Hepatocyte (in vitro differentiated cells): Measurements from ENCODE around the gene GALNT7. TPM values are rescaled to one million over a fixed set of nuclear protein-coding genes. Genes with fewer than 3 reads are reported as not detected.

ENCODE experiments used
- DNase-seq: peaks from one replicate; pipeline ENCODE4 v3.0.0-alpha.2; 2016; ENCODE audit warnings: low spot score
- H2AFZ ChIP-seq: fragments of 200-600 bp; sonication (generic); 2 replicates; pipeline ENCODE4 v1.6.0; 2016; ENCODE audit warnings: antibody characterized with exemption, mild to moderate bottlenecking
- H3K27ac ChIP-seq: fragments of 200-600 bp; sonication (generic); 2 replicates; pipeline ENCODE4 v1.5.1; 2016; ENCODE audit warnings: mild to moderate bottlenecking
- H3K27me3 ChIP-seq: fragments of 200-600 bp; sonication (generic); 2 replicates; pipeline ENCODE4 v1.6.1; 2016
- H3K36me3 ChIP-seq: fragments of 200-600 bp; sonication (generic); replicated peaks from 2 replicates; pipeline ENCODE4 v1.5.1; 2016; ENCODE audit warnings: low read depth; ENCODE audit not compliant: insufficient read depth
- H3K4me1 ChIP-seq: fragments of 200-600 bp; sonication (generic); 2 replicates; pipeline ENCODE4 v1.5.1; 2016; ENCODE audit warnings: mild to moderate bottlenecking, moderate library complexity; ENCODE audit not compliant: insufficient read depth
- H3K4me2 ChIP-seq: fragments of 200-600 bp; sonication (generic); 2 replicates; pipeline ENCODE4 v1.6.0; 2016
- H3K4me3 ChIP-seq: fragments of 200-600 bp; sonication (generic); 2 replicates; pipeline ENCODE4 v1.5.1; 2016; ENCODE audit warnings: mild to moderate bottlenecking
- H3K79me2 ChIP-seq: fragments of 200-600 bp; sonication (generic); 2 replicates; pipeline ENCODE4 v1.6.0; 2017; ENCODE audit warnings: mild to moderate bottlenecking
- H3K9me2 ChIP-seq: fragments of 200-600 bp; sonication (generic); replicated peaks from 2 replicates; pipeline ENCODE4 v1.6.0; 2017; ENCODE audit warnings: mild to moderate bottlenecking; ENCODE audit not compliant: insufficient read depth
- H3K9me3 ChIP-seq: fragments of 200-600 bp; sonication (generic); 2 replicates; pipeline ENCODE4 v1.5.1; 2016; ENCODE audit warnings: low read depth, mild to moderate bottlenecking
- H4K20me1 ChIP-seq: fragments of 200-600 bp; sonication (generic); 2 replicates; pipeline ENCODE4 v1.6.0; 2016; ENCODE audit warnings: mild to moderate bottlenecking; ENCODE audit not compliant: insufficient read depth, poor library complexity, severe bottlenecking
- EZH2 ChIP-seq: fragments of 200-600 bp; sonication (generic); IDR thresholded peaks from 2 replicates; pipeline ENCODE4 v1.6.1; 2016; ENCODE audit warnings: antibody characterized with exemption, mild to moderate bottlenecking, borderline replicate concordance
- EZH2phosphoT487 ChIP-seq: fragments of 200-600 bp; sonication (generic); IDR thresholded peaks from one replicate; pipeline ENCODE4 v1.6.1; 2018; ENCODE audit warnings: antibody characterized with exemption, mild to moderate bottlenecking, low read depth, moderate library complexity; ENCODE audit not compliant: unreplicated experiment, severe bottlenecking
- WGBS: methylation state at CpG from one replicate; pipeline ENCODE4 v1.1.6; 2016; ENCODE audit warnings: low lambda C conversion rate; ENCODE audit errors: missing lambda C conversion rate; 5-methylcytosine and 5-hydroxymethylcytosine counted together
- polyA plus RNA-seq: library from polyadenylated mRNA; unstranded; fragments of >200 nt; fragmentation: Nextera tagmentation; extraction: Ambion mirVana; gene quantifications from 2 replicates; pipeline ENCODE4 v1.2.1, GENCODE V29; 2016
- total RNA-seq: library from RNA; depleted of rRNA; stranded (reverse); fragments of >200 nt; gene quantifications from 2 replicates; pipeline ENCODE4 v1.2.3, GENCODE V29; 2014
- TF ChIP-seq, protein P1 (sequence below): fragments of 200-600 bp; sonication (generic); IDR thresholded peaks from 2 replicates; pipeline ENCODE4 v1.5.1; 2016; ENCODE audit warnings: antibody characterized with exemption, mild to moderate bottlenecking; ENCODE audit not compliant: poor library complexity

The GALNT7 gene
- total and polyA plus RNA-seq, 2 experiments from 2014 or later, result 23.7 to 44.6 TPM

DNA sequence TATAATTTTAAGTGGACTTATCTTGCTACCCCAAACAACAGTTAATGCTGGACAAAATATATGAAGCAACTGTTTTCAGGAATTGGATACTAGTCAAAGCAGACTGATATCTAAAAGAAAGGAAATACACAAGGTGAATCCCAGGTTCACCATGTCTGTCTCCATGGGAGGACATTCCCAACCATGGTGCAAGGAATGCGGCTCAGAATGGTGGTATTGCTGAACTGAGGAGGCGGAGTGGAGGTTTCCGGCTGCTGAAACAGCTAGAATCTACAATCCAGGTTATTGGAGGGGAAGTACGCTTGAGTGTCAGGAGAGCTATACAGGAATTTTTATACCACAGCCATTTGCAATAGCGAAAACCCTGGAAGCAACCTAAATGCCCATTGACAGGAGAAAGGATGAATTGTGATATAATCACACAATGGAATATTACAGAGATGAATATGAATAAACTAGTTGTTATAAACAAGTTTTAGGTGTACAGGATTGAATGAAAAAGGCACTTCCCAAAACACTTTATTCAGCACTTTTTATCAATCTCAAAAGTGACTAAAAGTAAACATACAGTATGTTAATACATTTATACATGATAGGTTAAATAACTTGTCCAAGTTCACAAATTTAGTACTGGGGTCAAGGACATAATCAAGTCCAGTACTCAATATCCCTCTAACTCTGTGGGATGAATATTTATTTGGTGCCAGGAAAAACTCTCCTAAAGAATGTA lies 156.6 kb downstream of the GALNT7 start:
- no peak for DNase-seq
- 94% methylated on average over 5 of the region's 5 CpGs for WGBS
- Histone ChIP-seq H3K79me2 (peaks cover 6% of the 10 kb centered on the region), H3K9me2 (no peaks in the 10 kb centered on the region), H4K20me1 (no peaks in the 10 kb centered on the region), H3K27ac (no peak overlapping the region), H2AFZ (no peak overlapping the region), H3K4me1 (no peaks in the 10 kb centered on the region), H3K36me3 (no peaks in the 10 kb centered on the region), H3K4me3 (no peak overlapping the region), H3K4me2 (no peak overlapping the region), H3K9me3 (no peaks in the 10 kb centered on the region), H3K27me3 (no peaks in the 10 kb centered on the region)
- TF ChIP-seq EZH2phosphoT487 (no peak), EZH2 (no peak)
- TF ChIP-seq, protein P1, sequence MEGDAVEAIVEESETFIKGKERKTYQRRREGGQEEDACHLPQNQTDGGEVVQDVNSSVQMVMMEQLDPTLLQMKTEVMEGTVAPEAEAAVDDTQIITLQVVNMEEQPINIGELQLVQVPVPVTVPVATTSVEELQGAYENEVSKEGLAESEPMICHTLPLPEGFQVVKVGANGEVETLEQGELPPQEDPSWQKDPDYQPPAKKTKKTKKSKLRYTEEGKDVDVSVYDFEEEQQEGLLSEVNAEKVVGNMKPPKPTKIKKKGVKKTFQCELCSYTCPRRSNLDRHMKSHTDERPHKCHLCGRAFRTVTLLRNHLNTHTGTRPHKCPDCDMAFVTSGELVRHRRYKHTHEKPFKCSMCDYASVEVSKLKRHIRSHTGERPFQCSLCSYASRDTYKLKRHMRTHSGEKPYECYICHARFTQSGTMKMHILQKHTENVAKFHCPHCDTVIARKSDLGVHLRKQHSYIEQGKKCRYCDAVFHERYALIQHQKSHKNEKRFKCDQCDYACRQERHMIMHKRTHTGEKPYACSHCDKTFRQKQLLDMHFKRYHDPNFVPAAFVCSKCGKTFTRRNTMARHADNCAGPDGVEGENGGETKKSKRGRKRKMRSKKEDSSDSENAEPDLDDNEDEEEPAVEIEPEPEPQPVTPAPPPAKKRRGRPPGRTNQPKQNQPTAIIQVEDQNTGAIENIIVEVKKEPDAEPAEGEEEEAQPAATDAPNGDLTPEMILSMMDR, result no peak

DNA sequence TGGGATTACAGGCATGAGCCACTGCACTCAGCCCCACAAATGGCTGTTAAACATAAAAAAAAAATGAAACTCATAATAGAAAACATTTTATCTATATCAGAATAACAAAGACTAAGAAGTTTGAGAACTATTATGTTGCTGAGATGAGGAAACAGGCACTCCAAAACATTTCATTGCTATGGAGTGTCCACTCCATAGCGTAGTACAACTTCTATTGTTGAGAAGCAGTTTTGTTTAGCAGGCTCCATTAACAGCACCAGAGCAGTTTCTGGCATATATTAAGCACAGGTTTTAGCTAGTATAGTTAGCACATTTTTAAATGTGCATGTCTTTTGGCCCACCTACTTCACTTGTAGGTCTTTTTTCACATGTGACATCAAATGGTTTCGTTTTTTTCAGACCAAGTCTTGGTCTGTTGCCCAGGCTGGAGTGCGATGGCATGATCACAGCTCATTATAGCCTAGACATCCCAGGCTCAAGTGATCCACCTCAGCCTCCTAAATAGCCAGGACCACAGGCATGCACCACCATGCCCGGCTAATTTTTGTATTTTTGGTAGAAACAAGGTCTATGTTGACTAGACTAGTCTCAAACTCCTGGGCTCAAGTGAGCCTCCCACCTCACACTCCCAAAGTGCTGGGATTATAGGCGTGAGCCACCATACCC lies 159.8 kb downstream of the GALNT7 start:
- H3K4me1 ChIP-seq, result peaks cover 11% of the 10 kb centered on the region
- H3K9me2 ChIP-seq, result no peaks in the 10 kb centered on the region
- H3K4me2 ChIP-seq, result no peak overlapping the region
- peaks cover 4% of the 10 kb centered on the region for H4K20me1 ChIP-seq
- no peaks in the 10 kb centered on the region for H3K36me3 ChIP-seq
- no peak for DNase-seq
- no peak overlapping the region for H2AFZ ChIP-seq
- peaks cover 36% of the 10 kb centered on the region for H3K79me2 ChIP-seq
- no peaks in the 10 kb centered on the region for H3K27me3 ChIP-seq
- H3K27ac ChIP-seq, result no peak overlapping the region
- H3K9me3 ChIP-seq, result no peaks in the 10 kb centered on the region
- WGBS, result 96% methylated on average over 5 of the region's 5 CpGs
- H3K4me3 ChIP-seq, result no peak overlapping the region
- TF ChIP-seq, protein P1, result no peak
- TF ChIP-seq EZH2 (no peak), EZH2phosphoT487 (no peak)

DNA sequence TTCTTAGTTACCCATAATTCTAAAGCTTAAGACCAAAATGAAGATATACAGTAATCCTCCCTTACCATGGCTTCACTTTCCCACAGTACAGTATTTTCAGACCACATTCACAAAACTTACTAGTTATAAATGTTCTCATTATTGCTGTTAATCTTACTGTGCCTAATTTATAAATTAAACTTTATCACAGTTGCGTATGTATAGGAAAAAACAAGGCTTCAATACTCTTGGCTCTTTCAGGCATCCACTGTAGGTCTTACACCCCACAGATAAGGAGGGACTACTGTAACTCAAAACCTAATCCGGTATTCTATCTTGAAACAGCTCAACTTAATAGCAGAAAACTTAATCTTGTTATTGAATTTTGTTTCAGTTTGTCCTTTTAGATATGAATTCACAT lies 162.0 kb downstream of the GALNT7 start:
- Histone ChIP-seq H3K4me3 (no peak overlapping the region), H3K36me3 (no peaks in the 10 kb centered on the region), H3K9me2 (no peaks in the 10 kb centered on the region), H3K4me1 (peaks cover 11% of the 10 kb centered on the region), H3K27me3 (no peaks in the 10 kb centered on the region), H2AFZ (no peak overlapping the region), H4K20me1 (peaks cover 5% of the 10 kb centered on the region), H3K79me2 (peaks cover 37% of the 10 kb centered on the region), H3K4me2 (no peak overlapping the region), H3K9me3 (no peaks in the 10 kb centered on the region), H3K27ac (no peak overlapping the region)
- no peak for DNase-seq
- TF ChIP-seq, protein P1, result no peak
- TF ChIP-seq EZH2, result no peak
- no peak for TF ChIP-seq EZH2phosphoT487
- 95% methylated on average over 2 of the region's 2 CpGs for WGBS
